ENCODE data around the gene BSN.

The BSN gene

DNA sequence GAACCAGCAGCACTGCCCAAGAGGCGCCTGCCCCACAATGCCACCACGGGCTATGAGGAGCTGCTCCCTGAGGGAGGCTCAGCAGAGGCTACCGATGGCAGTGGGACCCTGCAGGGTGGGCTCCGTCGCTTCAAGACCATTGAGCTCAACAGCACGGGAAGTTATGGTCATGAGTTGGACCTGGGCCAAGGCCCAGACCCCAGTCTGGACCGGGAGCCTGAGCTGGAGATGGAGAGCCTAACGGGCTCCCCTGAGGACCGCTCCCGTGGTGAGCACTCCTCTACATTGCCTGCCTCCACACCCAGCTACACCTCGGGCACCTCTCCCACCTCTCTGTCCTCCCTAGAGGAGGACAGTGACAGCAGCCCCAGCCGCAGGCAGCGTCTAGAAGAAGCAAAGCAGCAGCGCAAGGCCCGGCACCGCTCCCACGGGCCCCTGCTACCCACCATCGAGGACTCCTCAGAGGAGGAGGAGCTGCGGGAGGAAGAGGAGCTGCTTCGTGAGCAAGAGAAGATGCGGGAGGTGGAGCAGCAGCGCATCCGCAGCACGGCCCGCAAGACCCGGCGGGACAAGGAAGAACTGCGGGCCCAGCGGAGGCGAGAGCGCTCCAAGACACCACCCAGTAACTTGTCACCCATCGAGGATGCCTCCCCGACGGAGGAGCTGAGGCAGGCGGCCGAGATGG, 98.1 kb downstream of the BSN start:
- in situ Hi-C loops (cut with MboI; ENCODE audit: low sequenced_read_pairs) = no loop called here
- DNase-seq (ENCODE audit: low spot score in 2 of 2) = no peak
- Histone ChIP-seq H3K9me3 (no peaks in the 10 kb centered on the region), H3K4me3 (no peak overlapping the region), H3K4me1 (no peaks in the 10 kb centered on the region), H3K36me3 (replicated peaks) (no peaks in the 10 kb centered on the region), H3K27me3 (ENCODE audit: low read depth) (no peaks in the 10 kb centered on the region)

- in situ Hi-C loops (cut with MboI; ENCODE audit: low sequenced_read_pairs) = no loop called here
- H3K27me3 ChIP-seq (ENCODE audit: low read depth) = no peaks in the 10 kb centered on the region
- no peaks in the 10 kb centered on the region for H3K9me3 ChIP-seq
- no peaks in the 10 kb centered on the region for H3K4me1 ChIP-seq
- H3K36me3 ChIP-seq (replicated peaks) = no peaks in the 10 kb centered on the region
- no peak for DNase-seq (ENCODE audit: low spot score in 2 of 2)
- H3K4me3 ChIP-seq = no peak overlapping the region
These were observed 98.7 kb downstream of the BSN start for GRCh38 chr3:49652903-49653415.

GRCh38 chr3:49653621-49654020, 99.3 kb downstream of the BSN start:
- Histone ChIP-seq H3K27me3 (ENCODE audit: low read depth) (no peaks in the 10 kb centered on the region), H3K4me1 (no peaks in the 10 kb centered on the region), H3K9me3 (no peaks in the 10 kb centered on the region), H3K36me3 (replicated peaks) (no peaks in the 10 kb centered on the region), H3K4me3 (no peak overlapping the region)
- DNase-seq (ENCODE audit: low spot score in 2 of 2) = no peak
- in situ Hi-C loops (cut with MboI; ENCODE audit: low sequenced_read_pairs) = no loop called here

DNA sequence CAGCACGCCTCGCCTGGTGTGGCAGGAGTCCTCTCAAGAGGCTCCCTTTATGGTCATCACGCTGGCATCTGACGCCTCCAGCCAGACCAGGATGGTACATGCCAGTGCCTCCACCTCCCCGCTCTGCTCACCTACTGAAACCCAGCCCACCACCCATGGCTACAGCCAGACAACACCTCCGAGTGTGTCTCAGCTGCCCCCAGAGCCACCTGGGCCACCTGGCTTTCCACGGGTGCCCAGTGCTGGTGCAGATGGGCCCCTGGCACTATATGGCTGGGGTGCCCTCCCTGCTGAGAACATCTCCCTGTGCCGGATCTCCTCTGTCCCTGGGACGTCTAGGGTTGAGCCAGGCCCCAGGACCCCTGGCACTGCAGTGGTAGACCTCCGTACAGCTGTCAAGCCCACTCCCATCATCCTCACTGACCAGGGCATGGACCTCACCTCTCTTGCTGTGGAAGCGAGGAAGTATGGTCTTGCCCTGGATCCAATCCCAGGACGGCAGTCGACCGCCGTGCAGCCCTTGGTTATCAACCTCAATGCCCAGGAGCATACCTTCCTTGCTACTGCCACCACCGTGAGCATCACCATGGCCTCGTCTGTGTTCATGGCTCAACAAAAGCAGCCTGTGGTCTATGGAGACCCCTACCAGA, 100.0 kb downstream of the BSN start:
- Histone ChIP-seq H3K27me3 (ENCODE audit: low read depth) (no peaks in the 10 kb centered on the region), H3K9me3 (no peaks in the 10 kb centered on the region), H3K4me3 (no peak overlapping the region), H3K36me3 (replicated peaks) (no peaks in the 10 kb centered on the region), H3K4me1 (no peaks in the 10 kb centered on the region)
- in situ Hi-C loops (cut with MboI; ENCODE audit: low sequenced_read_pairs) = no loop called here
- no peak for DNase-seq (ENCODE audit: low spot score in 2 of 2)

DNA sequence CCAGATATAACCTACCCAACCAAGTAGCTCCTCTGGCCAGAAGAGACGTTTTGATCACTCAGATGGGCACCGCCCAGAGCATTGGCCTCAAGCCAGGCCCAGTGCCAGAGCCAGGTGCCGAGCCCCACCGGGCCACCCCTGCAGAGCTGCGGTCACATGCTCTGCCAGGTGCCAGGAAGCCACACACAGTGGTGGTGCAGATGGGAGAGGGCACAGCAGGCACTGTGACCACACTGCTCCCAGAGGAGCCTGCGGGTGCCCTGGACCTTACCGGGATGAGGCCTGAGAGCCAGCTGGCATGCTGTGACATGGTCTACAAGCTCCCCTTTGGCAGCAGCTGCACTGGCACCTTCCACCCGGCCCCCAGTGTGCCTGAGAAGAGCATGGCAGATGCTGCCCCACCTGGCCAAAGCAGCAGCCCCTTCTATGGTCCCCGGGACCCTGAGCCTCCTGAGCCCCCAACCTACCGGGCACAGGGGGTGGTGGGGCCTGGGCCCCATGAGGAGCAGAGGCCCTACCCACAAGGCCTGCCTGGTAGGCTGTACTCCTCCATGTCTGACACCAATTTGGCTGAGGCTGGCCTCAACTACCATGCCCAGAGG, 100.8 kb downstream of the BSN start:
- in situ Hi-C loops (cut with MboI; ENCODE audit: low sequenced_read_pairs) = no loop called here

GRCh38 chr3:49655731-49656285, 101.5 kb downstream of the BSN start:
- Histone ChIP-seq H3K36me3 (replicated peaks) (no peaks in the 10 kb centered on the region), H3K4me3 (no peak overlapping the region), H3K4me1 (no peaks in the 10 kb centered on the region), H3K9me3 (no peaks in the 10 kb centered on the region), H3K27me3 (ENCODE audit: low read depth) (no peaks in the 10 kb centered on the region)
- no peak for DNase-seq (ENCODE audit: low spot score in 2 of 2)
- in situ Hi-C loops (cut with MboI; ENCODE audit: low sequenced_read_pairs) = no loop called here

More for the DNA sequence above, 100.8 kb downstream of the BSN start:
- Histone ChIP-seq H3K9me3 (no peaks in the 10 kb centered on the region), H3K27me3 (ENCODE audit: low read depth) (no peaks in the 10 kb centered on the region), H3K4me1 (no peaks in the 10 kb centered on the region), H3K36me3 (replicated peaks) (no peaks in the 10 kb centered on the region), H3K4me3 (no peak overlapping the region)
- no peak for DNase-seq (ENCODE audit: low spot score in 2 of 2)

GRCh38 chr3:49656541-49657112, 102.3 kb downstream of the BSN start:
- no peaks in the 10 kb centered on the region for H3K36me3 ChIP-seq (replicated peaks)
- no peaks in the 10 kb centered on the region for H3K27me3 ChIP-seq (ENCODE audit: low read depth)
- no peaks in the 10 kb centered on the region for H3K9me3 ChIP-seq
- H3K4me1 ChIP-seq = no peaks in the 10 kb centered on the region
- no peak overlapping the region for H3K4me3 ChIP-seq
- in situ Hi-C loops (cut with MboI; ENCODE audit: low sequenced_read_pairs) = no loop called here
- no peak for DNase-seq (ENCODE audit: low spot score in 2 of 2)

DNA sequence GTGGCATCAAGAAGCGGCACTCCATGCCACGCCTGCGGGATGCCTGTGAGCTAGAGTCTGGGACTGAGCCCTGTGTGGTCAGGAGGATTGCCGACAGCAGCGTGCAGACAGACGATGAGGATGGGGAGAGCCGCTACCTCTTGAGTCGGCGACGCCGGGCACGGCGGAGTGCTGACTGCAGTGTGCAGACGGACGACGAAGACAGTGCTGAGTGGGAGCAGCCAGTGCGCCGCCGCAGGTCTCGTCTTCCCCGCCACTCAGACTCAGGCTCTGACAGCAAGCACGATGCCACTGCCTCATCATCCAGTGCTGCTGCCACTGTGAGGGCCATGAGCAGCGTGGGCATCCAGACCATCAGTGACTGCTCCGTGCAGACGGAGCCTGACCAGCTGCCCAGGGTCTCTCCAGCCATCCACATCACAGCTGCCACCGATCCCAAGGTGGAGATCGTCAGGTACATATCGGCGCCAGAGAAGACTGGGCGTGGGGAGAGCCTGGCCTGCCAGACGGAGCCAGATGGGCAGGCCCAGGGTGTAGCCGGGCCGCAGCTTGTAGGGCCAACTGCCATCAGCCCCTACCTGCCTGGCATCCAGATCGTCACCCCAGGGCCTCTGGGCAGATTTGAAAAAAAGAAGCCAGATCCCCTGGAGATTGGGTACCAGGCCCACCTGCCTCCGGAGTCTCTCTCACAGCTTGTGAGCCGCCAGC, 103.1 kb downstream of the BSN start:
- H3K9me3 ChIP-seq = no peaks in the 10 kb centered on the region
- no peak overlapping the region for H3K4me3 ChIP-seq
- DNase-seq (ENCODE audit: low spot score in 2 of 2) = no peak
- in situ Hi-C loops (cut with MboI; ENCODE audit: low sequenced_read_pairs) = no loop called here
- H3K27me3 ChIP-seq (ENCODE audit: low read depth) = no peaks in the 10 kb centered on the region
- H3K36me3 ChIP-seq (replicated peaks) = no peaks in the 10 kb centered on the region
- H3K4me1 ChIP-seq = no peaks in the 10 kb centered on the region

- H3K27me3 ChIP-seq (ENCODE audit: low read depth) = no peaks in the 10 kb centered on the region
- H3K4me1 ChIP-seq = no peaks in the 10 kb centered on the region
- no peak overlapping the region for H3K4me3 ChIP-seq
- in situ Hi-C loops (cut with MboI; ENCODE audit: low sequenced_read_pairs) = no loop called here
- H3K9me3 ChIP-seq = no peaks in the 10 kb centered on the region
- DNase-seq (ENCODE audit: low spot score in 2 of 2) = no peak
- H3K36me3 ChIP-seq (replicated peaks) = no peaks in the 10 kb centered on the region
These were observed 104.4 kb downstream of the BSN start for GRCh38 chr3:49658711-49659110.

DNA sequence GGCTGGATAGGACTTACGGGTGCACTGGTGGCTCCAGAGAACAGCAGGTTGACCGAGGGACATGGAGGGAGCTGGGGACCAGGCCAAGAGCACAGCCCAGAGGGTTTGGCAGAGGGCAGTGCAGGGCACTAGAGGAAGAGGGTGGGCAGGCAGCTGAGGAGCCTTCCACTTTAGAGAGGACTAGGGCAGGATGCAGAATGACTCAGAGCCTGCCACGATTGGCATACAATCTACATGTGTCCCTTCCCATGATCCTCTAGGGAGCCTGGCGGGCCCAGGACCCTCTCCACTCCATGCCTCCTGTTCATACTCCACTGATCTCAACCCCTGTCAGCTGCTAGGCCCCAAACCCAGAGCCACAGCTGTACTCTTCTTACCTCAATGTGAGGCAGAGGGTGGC, 105.5 kb downstream of the BSN start:
- no peaks in the 10 kb centered on the region for H3K4me1 ChIP-seq
- no peaks in the 10 kb centered on the region for H3K36me3 ChIP-seq (replicated peaks)
- no peak for DNase-seq (ENCODE audit: low spot score in 2 of 2)
- H3K27me3 ChIP-seq (ENCODE audit: low read depth) = no peaks in the 10 kb centered on the region
- in situ Hi-C loops (cut with MboI; ENCODE audit: low sequenced_read_pairs) = no loop called here
- no peaks in the 10 kb centered on the region for H3K9me3 ChIP-seq
- H3K4me3 ChIP-seq = no peak overlapping the region

GRCh38 chr3:49661281-49661680, 107.0 kb downstream of the BSN start:
- DNase-seq (ENCODE audit: low spot score in 2 of 2) = no peak
- in situ Hi-C loops (cut with MboI; ENCODE audit: low sequenced_read_pairs) = no loop called here
- H3K4me3 ChIP-seq = no peak overlapping the region
- no peaks in the 10 kb centered on the region for H3K9me3 ChIP-seq
- H3K27me3 ChIP-seq (ENCODE audit: low read depth) = no peaks in the 10 kb centered on the region
- no peaks in the 10 kb centered on the region for H3K4me1 ChIP-seq
- H3K36me3 ChIP-seq (replicated peaks) = no peaks in the 10 kb centered on the region

DNA sequence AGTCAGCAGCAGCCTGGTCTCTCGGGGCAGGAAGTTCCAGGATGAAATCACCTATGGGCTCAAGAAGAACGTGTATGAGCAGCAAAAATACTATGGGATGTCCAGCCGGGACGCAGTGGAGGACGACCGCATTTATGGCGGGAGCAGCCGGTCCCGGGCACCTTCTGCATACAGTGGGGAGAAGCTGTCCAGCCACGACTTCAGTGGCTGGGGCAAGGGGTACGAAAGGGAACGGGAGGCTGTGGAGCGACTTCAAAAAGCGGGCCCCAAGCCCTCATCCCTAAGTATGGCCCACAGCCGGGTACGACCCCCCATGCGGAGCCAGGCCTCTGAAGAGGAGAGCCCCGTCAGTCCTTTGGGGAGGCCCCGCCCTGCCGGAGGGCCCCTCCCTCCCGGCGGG, 107.7 kb downstream of the BSN start:
- Histone ChIP-seq H3K27me3 (ENCODE audit: low read depth) (no peaks in the 10 kb centered on the region), H3K9me3 (no peaks in the 10 kb centered on the region), H3K4me3 (no peak overlapping the region), H3K4me1 (no peaks in the 10 kb centered on the region), H3K36me3 (replicated peaks) (no peaks in the 10 kb centered on the region)
- no peak for DNase-seq (ENCODE audit: low spot score in 2 of 2)
- in situ Hi-C loops (cut with MboI; ENCODE audit: low sequenced_read_pairs) = no loop called here

DNA sequence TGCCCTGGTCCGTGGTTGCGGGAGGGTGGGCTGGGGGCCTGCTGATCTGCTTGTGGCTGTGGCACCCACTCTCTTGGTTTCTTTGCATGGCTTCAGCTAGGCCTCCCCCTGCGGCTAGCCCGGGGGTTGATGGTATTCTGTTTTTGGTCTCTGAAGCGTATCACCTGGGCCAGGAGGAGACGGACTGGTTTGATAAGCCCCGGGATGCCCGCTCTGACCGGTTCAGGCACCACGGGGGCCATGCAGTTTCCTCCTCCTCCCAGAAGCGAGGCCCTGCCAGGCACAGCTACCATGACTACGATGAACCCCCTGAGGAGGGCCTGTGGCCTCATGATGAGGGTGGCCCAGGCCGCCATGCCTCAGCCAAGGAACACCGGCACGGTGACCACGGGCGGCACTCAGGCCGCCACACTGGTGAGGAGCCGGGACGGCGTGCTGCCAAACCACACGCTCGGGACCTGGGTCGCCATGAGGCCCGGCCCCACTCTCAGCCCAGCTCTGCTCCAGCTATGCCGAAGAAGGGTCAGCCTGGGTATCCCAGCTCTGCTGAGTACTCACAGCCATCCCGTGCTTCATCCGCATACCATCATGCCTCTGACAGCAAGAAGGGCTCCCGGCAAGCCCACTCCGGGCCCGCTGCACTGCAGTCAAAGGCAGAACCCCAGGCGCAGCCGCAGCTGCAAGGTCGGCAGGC, 108.6 kb downstream of the BSN start:
- Histone ChIP-seq H3K27me3 (ENCODE audit: low read depth) (no peaks in the 10 kb centered on the region), H3K4me3 (no peak overlapping the region), H3K9me3 (no peaks in the 10 kb centered on the region), H3K4me1 (no peaks in the 10 kb centered on the region), H3K36me3 (replicated peaks) (no peaks in the 10 kb centered on the region)
- in situ Hi-C loops (cut with MboI; ENCODE audit: low sequenced_read_pairs) = no loop called here
- no peak for DNase-seq (ENCODE audit: low spot score in 2 of 2)

Measured in HAP-1 (cell line).